Activated CD4-positive, alpha-beta T cell treated with anti-CD3 and anti-CD28 coated beads for 4 hours (primary cell): ENCODE measurements around the gene LTBP1.

Experiments
- DNase-seq, 2 donors: peaks; one replicate each; pipeline ENCODE4 v3.0.0-alpha.2; 2020

The LTBP1 gene

DNA sequence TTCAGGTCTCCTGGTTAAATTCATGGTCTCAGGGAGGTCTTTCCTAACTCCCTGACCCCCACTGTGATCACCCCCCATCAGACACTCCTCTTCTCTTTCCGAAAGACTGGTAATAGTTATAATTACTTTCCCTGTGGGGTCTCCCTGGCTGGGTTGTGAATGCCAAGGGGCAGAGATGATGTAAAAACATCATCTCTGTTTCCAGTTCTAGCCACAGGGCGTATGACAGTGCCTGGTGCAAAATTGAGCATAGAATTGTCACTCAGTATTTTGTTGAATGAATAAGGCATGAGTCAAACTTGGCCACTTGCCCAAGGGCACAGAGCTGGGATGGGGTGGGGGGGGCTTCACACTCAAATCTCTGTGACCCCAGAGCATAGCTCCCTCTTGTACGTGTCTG, 65.2 kb downstream of the LTBP1 start:
- no peak for DNase-seq

DNA sequence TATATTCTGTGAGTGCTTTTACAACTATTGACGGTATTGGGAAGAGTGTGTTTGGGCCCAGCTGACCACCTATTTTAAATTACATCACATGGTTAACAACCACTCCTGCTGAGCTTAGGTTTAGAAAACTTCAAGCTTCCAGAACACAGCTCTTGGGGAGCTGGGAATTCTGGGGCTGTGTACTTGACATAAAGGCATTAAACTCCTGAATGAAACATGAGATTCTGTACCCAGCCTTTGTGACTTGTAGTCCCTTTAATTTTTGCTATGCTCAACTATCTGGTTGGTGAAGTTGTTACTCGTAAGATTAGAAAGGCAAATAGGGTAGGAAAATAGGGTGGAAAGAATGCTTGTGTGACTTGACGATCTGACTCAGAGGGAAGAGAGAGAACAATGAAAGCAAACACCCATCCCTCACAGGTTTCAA, 66.9 kb downstream of the LTBP1 start:
- no peak for DNase-seq

DNA sequence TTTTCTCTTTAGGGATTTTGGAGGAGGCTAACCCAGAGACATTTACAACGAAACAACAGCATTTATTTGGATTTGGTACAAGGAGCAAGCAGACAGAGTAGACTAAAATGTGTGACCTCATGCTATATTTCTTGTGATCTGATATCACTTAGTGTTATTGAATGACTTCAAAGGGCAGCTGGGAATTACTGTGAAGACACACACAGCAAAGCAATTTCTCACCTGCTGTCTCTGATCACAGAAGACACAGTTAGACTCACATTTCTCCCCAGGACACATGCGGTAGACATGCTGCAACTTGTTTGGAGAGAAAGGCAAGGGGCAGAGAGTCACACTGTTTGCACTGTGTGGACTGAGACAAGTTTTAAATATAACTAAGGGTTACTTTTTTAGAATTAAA, 67.5 kb downstream of the LTBP1 start:
- no peak for DNase-seq

DNA sequence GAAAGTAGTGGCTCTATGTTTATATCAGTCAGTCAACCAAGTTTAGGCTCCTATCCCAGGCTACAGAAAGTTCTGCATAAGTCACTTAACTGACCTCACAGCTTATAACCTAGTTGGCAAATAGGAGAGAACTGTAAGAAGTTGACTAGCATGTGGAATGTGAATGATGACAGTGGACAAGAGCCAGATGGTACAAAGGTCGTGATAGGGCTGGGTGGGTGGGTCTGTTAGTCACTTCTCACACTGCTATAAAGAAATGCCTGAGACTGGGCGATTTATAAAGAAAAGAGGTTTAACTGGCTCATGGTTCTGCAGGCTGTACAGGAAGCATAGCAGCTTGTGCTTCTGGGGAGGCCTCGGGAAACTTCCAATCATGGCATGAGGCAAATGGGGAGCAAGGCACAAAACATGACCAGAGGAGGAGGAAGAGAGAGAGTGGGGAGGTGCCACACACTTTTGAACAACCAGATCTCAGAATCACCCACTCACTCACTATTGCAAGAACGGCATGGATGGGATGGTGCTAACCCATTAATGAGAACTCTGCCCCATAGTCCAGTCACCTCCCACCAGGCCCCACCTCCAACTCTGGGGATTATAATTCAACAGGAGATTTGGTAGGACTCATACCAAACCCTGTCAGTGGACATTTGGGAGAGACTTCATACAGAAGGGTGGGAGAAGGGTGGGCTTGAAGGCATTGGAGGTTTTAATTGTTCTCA, 68.8 kb downstream of the LTBP1 start:
- no peak for DNase-seq

DNA sequence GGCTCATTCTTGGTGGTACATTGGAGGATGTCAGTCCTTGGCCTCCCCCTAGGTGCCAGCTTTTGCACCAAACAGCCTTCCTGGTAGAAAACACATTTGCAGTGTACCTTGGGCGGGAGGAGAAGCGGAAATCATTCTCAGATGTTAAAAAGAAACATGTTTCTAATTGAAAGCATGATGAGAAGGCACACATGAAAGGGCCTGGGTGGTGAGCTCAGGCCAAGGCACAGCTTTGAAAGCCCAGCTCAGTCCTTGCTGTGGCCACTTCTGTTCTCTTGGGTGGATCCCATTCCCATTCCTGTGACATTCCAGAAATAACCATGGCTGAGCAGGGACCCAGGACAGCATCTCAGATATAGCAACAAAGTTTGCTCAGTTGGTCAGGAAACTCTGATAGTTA, 71.5 kb downstream of the LTBP1 start:
- DNase-seq: no peak

DNA sequence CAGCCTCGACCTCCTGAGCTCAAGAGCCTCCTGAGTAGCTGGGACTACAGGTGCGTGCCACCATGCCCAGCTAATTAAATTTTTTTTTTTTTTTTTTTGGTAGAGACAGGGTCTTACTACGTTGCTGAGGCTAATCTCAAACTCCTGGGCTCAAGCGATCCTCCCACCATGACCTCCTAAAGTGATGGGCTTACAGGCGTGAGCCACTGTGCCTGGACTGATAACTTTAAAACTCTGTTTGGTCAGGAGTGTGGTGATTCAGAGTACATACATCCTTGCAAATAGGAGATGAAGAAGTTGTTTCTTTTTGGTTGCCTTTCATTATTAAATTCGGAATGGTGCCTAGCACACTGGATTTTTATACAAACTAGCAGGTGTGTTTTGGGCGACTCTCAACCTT, 73.0 kb downstream of the LTBP1 start:
- DNase-seq: no peak

DNA sequence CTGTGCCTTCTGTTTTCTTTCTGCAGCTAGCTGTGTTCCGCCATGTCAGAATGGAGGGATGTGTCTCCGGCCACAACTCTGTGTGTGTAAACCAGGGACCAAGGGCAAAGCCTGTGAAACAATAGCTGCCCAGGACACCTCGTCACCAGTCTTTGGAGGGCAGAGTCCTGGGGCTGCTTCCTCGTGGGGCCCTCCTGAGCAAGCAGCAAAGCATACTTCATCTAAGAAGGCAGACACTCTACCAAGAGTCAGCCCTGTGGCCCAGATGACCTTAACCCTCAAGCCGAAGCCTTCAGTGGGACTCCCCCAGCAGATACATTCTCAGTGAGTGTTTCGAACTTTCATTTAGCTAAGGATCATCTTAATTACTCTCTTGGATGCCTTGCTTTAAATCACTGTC, 74.1 kb downstream of the LTBP1 start:
- DNase-seq: no peak

DNA sequence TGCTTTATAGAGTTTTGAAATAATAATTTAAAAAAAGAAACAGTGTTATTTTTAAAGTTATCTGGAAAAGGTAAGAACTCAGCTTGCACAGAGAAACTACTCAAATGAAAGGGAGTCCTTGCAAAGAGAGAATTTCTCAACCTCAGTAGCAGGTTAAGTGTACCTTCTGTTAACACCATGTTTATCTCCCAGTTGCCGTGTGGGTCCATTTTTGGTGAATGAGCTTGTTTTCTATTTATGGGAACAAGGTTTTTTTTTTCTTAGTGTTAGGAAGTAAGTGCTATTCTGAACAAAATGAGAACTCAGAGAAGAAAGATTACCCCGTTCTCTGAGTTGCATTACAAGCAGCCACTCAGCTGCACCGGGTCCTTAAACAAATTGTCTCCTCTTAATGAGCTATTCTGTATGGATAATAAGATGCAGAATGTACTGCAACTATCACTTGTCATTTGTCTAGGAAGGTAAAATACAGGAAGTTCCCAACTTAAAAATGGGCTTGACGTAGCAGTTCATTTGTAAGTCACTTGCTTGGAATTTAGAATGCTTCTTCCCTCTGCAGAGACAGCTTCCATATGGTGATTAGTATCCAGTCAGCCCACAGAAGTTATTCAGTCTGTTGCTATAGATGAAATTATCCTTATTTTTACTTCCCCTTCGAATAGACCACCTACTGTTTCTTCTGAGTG, 74.9 kb downstream of the LTBP1 start:
- no peak for DNase-seq

DNA sequence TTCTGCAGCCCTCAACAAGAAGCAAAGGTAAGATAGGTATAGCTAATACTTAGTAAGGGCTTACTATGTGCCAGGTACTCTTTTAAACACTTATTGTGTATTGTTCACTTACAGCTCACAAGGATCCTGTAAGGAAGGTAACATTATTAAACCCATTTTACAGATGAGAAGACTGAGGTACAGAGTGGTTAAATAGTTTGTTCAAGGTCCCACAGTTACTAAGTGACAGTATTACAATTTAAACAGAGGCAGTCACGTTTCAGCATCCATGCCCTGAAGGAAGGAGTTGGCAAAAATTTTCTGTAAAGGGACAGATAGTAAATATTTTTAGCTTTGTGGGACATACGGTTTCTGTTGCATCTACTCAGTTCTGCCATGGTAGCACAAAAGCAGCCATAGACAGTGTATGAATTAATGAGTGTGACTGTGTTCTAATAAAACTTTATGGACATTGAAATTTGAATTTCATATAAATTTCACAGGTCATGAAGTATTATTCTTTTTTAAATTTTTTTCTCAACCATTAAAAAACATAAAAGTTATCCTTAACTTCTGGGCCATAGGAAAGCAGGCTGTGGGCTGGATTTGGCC, 75.7 kb downstream of the LTBP1 start:
- DNase-seq: no peak

DNA sequence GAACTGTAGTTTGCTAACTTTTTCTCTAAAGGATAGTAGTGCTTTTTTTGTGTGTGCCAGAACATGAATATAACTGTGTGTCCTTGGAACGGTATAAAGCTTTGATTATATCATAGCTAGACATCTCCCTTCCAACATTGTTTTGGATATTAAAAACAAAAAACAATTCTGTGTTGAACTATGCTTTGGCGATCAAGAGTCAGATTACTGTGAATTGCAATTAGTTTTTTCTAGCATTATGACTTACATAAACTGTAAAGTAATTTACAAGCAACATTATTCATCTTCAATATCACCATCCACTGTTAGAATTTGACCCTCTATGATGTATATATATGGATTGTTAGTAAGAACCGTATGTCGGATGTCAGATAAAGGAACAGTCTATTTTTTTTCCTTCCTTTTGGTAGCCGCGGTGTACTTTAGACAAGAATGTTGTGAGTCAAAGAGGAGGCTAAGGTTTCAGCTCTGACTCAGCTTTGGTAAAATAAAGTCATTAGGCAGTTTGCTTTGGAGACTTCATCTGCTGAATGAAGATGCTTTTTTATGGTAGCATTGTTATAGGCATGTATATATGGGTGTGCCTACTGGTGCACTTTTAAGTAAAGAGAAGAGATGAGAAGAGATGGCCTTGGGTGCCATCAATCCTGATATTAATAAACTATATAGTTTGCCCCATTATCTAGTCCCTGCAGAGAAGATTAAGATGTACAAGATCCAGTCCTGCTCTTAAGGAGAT, 76.4 kb downstream of the LTBP1 start:
- no peak for DNase-seq

DNA sequence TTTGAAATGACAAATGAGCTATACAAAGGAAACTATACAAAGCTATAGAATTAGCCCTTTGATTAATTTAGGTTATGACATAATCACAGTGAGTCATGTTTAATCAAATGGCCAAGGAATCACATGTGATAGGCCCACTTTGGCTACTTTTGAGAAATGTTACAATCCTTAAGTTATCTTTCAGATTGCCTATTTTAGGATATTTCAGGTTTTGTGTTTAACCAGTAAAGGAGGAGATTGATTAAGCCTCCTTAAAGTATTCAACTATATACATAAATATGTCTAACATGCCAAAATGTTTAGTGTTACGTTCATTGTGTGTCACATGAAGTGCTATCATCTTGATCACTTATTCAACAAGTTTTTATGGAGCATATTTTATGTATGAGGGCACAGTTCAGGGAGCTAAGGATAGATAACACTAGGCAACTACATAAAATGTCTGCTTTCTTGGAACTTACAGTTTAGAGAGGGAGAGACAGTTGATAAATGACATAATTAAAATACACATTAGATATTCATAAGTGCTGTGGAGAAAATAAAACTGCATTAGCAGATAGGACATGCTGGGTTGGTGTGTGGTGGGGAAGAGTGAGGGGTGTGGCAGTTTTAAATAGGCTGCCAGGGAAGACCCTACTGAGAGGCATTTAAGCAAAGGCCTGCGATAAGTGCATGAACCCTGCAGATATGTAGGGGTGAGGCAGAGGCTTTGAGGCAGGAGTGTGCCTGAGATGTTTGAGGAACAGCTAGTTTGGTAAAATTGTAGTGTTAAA, 77.2 kb downstream of the LTBP1 start:
- no peak for DNase-seq

DNA sequence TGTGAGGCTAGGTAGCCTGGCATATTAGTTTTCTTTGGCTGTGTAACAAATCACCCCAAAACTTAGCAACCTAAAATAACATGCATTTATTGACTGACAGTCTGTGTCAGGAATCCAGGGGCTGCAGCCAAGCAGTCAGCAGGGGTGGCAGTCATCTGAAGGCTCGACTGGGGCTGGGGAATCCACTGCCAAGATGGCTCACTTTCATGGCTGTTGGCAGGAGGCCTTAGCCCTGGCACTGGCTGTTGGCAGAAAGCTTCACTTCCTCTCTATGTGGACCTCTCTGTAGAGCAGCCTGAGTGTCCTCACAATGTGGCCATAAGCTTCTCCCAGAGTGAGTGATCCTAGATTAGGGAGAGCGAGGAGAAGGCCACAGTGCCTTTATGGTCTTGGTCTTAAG, 78.0 kb downstream of the LTBP1 start:
- DNase-seq: no peak

DNA sequence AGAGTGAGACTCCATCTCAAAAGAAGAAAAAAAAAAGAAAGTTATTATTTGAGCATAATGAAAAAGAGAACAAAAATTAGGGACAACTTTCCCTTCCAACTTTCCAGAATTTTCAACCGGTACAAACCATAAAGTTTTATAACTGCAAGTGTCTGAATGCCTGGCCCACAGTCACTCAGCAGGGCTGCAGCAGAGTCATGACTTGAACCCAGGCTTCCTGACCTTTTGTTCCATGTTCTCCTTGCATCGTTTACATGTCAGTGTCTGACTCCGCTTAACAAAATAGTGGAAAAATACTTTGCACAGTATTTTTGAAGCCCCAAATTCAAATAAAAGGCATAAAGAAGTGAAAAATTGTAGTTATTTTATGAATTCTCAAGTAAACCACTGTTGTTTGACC, 82.7 kb downstream of the LTBP1 start:
- no peak for DNase-seq

DNA sequence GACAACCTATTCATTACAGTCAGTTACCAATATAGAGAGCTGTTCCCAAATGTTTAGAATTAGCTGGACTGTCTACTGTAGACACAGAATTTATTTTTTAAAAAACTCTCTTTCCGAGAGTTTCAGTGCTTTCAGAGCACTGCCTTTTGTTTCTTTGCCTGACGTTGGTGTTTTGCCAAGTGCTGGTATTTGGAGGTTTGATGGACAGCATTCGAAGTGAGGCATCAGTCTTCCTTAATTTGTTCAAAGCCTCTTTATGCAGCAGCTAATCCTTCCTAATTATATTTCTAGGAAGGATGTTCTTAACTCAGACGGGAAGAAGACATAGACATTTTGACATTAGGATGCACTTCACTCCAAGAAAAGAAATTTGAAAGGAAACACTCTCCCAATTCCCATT, 83.2 kb downstream of the LTBP1 start:
- no peak for DNase-seq

DNA sequence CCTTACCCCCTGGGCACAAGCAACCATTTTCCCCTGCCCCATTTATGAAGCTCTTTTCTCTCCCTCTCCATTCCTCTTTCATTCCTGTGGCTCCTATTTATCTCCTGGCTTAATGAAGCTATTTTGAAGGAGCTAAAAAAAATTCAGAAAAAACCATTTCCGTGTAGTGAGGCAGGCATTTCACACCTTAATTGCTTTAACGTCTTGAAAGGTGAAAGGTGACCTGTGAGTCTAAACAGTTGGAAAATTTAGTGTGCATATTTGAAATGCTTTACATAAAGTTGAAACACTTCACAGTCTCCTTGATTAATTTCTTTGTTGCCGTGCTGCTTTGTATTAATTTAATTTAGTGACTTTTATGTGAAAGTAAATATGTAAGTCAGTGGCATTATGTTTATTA, 83.6 kb downstream of the LTBP1 start:
- DNase-seq: no peak

DNA sequence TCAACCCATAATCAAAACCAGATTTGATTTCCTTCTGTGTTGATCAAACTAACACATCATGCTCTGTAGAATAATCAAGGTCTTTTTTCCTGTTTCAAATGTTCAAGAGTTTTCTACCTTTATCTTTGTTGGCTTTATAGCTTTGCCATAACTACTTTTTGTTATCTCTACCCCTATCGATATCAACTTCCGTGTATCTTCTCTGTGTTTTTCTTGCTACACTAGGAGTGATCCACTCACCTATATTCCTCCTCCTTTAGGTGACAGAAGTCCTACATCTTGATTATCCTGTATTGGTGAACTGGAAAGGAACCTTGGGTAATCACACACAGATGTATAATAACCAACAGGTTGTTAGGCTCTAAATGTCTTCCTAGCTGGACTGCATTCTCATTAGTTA, 85.5 kb downstream of the LTBP1 start:
- no peak for DNase-seq

DNA sequence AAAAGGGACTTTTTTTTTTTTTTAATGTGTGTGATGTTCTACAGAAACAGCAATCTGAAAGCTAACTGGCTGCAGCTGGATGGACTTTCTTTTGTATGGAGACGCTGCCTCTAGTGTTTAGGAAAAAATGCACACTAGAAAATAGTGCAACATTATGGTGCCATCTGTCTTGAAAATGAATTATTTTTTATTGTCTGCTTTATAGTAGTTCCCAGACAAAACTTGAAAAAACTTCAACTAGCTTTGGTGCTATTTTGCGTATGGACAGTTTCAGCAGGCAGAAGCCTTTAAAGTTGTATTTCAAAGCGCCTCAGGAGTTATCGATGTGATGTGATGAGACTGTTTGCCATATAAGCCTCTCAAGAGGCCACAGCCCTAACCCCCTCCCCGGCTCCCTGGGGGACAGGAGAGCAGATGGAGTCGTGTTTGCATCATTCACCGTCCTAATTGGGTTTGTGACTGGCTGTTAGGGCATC, 86.9 kb downstream of the LTBP1 start:
- DNase-seq: no peak

DNA sequence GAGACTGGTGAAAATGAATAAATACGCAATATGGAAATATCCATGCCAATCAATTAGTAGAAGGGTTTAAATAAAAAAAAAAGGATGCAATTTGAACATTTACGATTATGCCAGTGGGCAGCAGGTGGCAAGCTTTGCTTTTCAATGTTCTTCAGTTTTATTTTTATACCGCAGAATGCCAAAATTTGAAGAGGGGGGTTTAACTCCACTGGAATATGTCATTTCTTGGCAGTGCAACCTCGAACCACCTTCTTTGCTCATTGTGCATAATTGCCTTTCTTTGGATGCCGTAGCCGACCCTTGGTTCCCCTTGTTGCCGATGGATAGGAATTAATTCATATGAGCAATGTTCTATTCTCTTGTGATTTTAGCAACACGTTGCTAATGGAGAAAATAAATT, 88.0 kb downstream of the LTBP1 start:
- DNase-seq: no peak

DNA sequence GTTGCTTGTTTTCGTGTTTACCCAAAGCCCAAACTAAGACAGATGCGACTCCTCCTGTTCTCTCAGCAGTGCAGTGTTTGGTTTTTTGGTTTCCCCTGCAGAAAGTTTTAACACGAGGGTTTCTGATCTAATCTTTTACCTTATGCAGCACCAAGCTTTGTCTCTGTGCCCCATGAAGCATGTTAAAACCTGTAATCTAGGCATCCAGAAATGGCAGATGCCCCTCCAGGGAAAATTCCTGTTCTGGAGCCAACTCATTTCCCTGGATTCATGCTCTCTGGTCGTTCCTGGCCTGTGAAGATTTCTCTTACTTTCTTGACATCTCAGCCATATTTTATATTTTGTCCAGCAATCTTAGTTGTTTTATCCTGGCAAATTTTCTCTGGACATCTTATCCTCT, 91.5 kb downstream of the LTBP1 start:
- DNase-seq: no peak

DNA sequence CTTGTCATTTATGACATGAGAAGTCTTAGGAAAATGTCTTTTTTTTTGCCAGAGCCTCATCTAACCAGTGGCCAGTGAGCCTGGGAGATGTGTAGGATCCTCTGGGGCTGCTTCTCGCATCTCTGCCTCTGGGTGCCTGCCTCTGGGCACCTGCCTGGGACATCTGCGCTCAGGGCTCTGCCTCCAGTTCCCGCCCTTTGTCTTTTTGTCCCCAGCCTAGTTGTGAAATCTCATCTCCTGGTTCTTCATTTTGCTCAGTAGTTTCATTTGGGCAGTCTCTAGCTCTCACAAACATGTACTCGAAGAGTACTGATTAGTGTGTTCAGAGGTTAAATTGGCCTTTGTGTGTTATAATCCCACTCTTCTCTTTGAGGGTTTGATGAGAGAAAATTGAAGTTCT, 92.0 kb downstream of the LTBP1 start:
- no peak for DNase-seq

DNA sequence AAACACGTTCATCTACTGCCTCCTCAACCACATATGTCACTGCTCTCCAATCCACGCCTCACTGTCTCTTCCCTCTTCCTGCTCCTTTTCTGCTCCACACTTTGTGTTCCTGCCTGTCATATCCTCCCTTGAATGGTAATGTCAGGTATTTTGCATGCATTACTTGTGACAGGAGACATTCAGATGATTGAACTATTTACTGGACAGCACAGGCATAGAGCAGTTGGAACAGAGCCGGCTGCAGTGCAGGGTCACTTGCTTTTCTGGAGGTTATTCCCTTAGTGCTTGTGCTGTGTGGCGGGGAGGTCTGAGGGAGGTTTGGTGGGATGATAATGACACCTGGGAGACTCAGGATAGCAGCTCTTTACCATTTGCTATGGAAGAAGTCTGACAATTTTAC, 93.8 kb downstream of the LTBP1 start:
- no peak for DNase-seq

DNA sequence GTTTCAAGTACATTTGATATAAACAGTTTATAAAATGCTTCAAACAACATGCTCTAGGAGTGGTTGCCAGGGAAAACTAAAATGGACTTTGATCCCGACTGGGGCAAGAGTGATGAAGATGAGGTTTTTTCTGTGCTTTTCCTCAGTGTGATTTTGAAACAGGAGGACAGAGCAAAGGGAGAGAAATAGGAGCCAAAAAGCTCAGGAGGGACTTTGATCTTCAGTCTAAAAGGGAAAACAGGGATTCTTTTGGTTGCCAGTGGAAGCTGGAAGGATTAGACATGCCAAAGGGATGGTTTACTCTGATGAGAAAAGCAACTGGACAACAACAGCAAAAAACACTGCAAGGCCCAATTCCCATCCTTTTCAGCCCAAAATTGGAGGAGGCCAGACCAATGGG, 95.5 kb downstream of the LTBP1 start:
- DNase-seq: no peak

DNA sequence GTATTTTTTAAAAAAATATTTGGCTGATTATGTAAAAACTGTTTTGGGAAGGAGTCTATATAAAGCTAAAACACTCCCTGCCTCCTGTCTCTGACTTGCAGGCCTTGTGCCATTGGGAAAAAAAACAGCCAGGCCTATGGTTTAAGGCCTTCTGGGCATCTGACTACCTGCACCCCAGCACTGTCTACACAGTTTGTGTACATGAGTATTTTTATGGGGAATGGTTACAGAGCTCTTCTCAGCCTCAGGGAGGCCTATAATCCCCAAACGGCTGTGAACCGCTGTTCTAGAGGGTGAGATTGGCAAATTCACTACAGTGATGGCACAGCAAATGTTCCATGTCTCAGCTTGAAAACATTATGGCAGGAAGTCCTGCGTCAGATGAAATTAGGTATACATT, 96.1 kb downstream of the LTBP1 start:
- DNase-seq: no peak
